ENCODE results near the gene PILRA. TPM values are rescaled to one million over a fixed set of nuclear protein-coding genes. Genes with fewer than 3 reads are reported as not detected.
"Not testable (repeated sequence)": the region's sequence is repeated elsewhere in the genome, so short reads cannot be mapped to it uniquely, and the experiment has no call there.

PILRA gene
- total RNA-seq, 1 experiment from 2014 or later, result 1.8 TPM

GRCh38 chr7:100437150-100438100 lies 64.1 kb downstream of the PILRA start (continued):
- TF ChIP-seq, protein P1, sequence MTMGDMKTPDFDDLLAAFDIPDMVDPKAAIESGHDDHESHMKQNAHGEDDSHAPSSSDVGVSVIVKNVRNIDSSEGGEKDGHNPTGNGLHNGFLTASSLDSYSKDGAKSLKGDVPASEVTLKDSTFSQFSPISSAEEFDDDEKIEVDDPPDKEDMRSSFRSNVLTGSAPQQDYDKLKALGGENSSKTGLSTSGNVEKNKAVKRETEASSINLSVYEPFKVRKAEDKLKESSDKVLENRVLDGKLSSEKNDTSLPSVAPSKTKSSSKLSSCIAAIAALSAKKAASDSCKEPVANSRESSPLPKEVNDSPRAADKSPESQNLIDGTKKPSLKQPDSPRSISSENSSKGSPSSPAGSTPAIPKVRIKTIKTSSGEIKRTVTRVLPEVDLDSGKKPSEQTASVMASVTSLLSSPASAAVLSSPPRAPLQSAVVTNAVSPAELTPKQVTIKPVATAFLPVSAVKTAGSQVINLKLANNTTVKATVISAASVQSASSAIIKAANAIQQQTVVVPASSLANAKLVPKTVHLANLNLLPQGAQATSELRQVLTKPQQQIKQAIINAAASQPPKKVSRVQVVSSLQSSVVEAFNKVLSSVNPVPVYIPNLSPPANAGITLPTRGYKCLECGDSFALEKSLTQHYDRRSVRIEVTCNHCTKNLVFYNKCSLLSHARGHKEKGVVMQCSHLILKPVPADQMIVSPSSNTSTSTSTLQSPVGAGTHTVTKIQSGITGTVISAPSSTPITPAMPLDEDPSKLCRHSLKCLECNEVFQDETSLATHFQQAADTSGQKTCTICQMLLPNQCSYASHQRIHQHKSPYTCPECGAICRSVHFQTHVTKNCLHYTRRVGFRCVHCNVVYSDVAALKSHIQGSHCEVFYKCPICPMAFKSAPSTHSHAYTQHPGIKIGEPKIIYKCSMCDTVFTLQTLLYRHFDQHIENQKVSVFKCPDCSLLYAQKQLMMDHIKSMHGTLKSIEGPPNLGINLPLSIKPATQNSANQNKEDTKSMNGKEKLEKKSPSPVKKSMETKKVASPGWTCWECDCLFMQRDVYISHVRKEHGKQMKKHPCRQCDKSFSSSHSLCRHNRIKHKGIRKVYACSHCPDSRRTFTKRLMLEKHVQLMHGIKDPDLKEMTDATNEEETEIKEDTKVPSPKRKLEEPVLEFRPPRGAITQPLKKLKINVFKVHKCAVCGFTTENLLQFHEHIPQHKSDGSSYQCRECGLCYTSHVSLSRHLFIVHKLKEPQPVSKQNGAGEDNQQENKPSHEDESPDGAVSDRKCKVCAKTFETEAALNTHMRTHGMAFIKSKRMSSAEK (CRISPR knock-in tag; IDR thresholded peaks at IDR 0.05; ENCODE audit: borderline replicate concordance), result no peak
- no peak for TF ChIP-seq ESRRA (CRISPR knock-in tag; IDR thresholded peaks at IDR 0.05; ENCODE audit: borderline replicate concordance)

GRCh38 chr7:100438172-100438571 lies 64.9 kb downstream of the PILRA start:
- peaks cover 17% of the 10 kb centered on the region for H3K4me1 Mint-ChIP-seq
- no peak for DNase-seq (ENCODE audit: low spot score)
- no peak for ATAC-seq
- no peaks in the 10 kb centered on the region for H3K9me3 Mint-ChIP-seq
- TF ChIP-seq TP53 (CRISPR knock-in tag; IDR thresholded peaks at IDR 0.05) (no peak), KAT7 (CRISPR knock-in tag; IDR thresholded peaks at IDR 0.05; ENCODE audit: borderline replicate concordance) (no peak), NFE2L1 (CRISPR knock-in tag; IDR thresholded peaks at IDR 0.05) (no peak), FOXJ3 (CRISPR knock-in tag; IDR thresholded peaks at IDR 0.05; ENCODE audit: borderline replicate concordance) (no peak), NR1H2 (CRISPR knock-in tag; IDR thresholded peaks at IDR 0.05) (no peak), GRHL2 (CRISPR knock-in tag; IDR thresholded peaks at IDR 0.05; ENCODE audit: insufficient replicate concordance, severe bottlenecking) (no peak), ZBTB43 (CRISPR knock-in tag; IDR thresholded peaks at IDR 0.05) (no peak), GABPB1 (CRISPR knock-in tag; IDR thresholded peaks at IDR 0.05) (no peak), E2F5 (CRISPR knock-in tag; IDR thresholded peaks at IDR 0.05) (no peak)
- TF ChIP-seq, protein P2, sequence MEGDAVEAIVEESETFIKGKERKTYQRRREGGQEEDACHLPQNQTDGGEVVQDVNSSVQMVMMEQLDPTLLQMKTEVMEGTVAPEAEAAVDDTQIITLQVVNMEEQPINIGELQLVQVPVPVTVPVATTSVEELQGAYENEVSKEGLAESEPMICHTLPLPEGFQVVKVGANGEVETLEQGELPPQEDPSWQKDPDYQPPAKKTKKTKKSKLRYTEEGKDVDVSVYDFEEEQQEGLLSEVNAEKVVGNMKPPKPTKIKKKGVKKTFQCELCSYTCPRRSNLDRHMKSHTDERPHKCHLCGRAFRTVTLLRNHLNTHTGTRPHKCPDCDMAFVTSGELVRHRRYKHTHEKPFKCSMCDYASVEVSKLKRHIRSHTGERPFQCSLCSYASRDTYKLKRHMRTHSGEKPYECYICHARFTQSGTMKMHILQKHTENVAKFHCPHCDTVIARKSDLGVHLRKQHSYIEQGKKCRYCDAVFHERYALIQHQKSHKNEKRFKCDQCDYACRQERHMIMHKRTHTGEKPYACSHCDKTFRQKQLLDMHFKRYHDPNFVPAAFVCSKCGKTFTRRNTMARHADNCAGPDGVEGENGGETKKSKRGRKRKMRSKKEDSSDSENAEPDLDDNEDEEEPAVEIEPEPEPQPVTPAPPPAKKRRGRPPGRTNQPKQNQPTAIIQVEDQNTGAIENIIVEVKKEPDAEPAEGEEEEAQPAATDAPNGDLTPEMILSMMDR (IDR thresholded peaks at IDR 0.05), result no peak
- TF ChIP-seq, protein P3, sequence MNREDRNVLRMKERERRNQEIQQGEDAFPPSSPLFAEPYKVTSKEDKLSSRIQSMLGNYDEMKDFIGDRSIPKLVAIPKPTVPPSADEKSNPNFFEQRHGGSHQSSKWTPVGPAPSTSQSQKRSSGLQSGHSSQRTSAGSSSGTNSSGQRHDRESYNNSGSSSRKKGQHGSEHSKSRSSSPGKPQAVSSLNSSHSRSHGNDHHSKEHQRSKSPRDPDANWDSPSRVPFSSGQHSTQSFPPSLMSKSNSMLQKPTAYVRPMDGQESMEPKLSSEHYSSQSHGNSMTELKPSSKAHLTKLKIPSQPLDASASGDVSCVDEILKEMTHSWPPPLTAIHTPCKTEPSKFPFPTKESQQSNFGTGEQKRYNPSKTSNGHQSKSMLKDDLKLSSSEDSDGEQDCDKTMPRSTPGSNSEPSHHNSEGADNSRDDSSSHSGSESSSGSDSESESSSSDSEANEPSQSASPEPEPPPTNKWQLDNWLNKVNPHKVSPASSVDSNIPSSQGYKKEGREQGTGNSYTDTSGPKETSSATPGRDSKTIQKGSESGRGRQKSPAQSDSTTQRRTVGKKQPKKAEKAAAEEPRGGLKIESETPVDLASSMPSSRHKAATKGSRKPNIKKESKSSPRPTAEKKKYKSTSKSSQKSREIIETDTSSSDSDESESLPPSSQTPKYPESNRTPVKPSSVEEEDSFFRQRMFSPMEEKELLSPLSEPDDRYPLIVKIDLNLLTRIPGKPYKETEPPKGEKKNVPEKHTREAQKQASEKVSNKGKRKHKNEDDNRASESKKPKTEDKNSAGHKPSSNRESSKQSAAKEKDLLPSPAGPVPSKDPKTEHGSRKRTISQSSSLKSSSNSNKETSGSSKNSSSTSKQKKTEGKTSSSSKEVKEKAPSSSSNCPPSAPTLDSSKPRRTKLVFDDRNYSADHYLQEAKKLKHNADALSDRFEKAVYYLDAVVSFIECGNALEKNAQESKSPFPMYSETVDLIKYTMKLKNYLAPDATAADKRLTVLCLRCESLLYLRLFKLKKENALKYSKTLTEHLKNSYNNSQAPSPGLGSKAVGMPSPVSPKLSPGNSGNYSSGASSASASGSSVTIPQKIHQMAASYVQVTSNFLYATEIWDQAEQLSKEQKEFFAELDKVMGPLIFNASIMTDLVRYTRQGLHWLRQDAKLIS (CRISPR knock-in tag; IDR thresholded peaks at IDR 0.05; ENCODE audit: borderline replicate concordance), result no peak
- TF ChIP-seq, protein P4, sequence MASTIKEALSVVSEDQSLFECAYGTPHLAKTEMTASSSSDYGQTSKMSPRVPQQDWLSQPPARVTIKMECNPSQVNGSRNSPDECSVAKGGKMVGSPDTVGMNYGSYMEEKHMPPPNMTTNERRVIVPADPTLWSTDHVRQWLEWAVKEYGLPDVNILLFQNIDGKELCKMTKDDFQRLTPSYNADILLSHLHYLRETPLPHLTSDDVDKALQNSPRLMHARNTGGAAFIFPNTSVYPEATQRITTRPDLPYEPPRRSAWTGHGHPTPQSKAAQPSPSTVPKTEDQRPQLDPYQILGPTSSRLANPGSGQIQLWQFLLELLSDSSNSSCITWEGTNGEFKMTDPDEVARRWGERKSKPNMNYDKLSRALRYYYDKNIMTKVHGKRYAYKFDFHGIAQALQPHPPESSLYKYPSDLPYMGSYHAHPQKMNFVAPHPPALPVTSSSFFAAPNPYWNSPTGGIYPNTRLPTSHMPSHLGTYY (CRISPR knock-in tag; IDR thresholded peaks at IDR 0.05), result no peak
- peaks cover 18% of the 10 kb centered on the region for H3K36me3 Mint-ChIP-seq
- H3K27me3 Mint-ChIP-seq (ENCODE audit: low read depth), result no peaks in the 10 kb centered on the region
- ChIA-PET POLR2A (interaction anchor here (0.6 to 0.7 kb wide), 2 partner anchors 9 to 98 kb away, joined by 3 to 4 read pairs; no protein-coding TSS in a partner anchor), CTCF (interaction anchor here (0.7 to 2.1 kb wide), 4 partner anchors 10 to 426 kb away, joined by 3 to 16 read pairs (median 8); no protein-coding TSS in a partner anchor)
- no peak overlapping the region for H3K4me3 Mint-ChIP-seq
- H3K27ac Mint-ChIP-seq, result 0 out of 2 replicates have a peak overlapping the region, but pooled peaks have one; percentile 60

GRCh38 chr7:100438731-100439130 lies 65.4 kb downstream of the PILRA start:
- ATAC-seq; H3K27ac Mint-ChIP-seq; H3K9me3 Mint-ChIP-seq; DNase-seq (ENCODE audit: low spot score); H3K4me3 Mint-ChIP-seq; H3K27me3 Mint-ChIP-seq (ENCODE audit: low read depth): not testable (repeated sequence)
- ChIA-PET POLR2A (interaction anchor here (0.6 kb wide), 1 partner anchor 99 kb away, joined by 3 read pairs; no protein-coding TSS in a partner anchor), CTCF (interaction anchor here (0.7 kb wide), 1 partner anchor 11 kb away, joined by 3 read pairs; no protein-coding TSS in a partner anchor)
- Mint-ChIP-seq H3K36me3 (peaks cover 12% of the 10 kb centered on the region), H3K4me1 (peaks cover 14% of the 10 kb centered on the region)

- CTCF ChIA-PET; H3K4me3 Mint-ChIP-seq; H3K27ac Mint-ChIP-seq; ATAC-seq; H3K36me3 Mint-ChIP-seq; H3K9me3 Mint-ChIP-seq; DNase-seq (ENCODE audit: low spot score); H3K27me3 Mint-ChIP-seq (ENCODE audit: low read depth); POLR2A ChIA-PET: not testable (repeated sequence)
- H3K4me1 Mint-ChIP-seq, result peaks cover 11% of the 10 kb centered on the region
Measured at GRCh38 chr7:100439244-100439643, 66.0 kb downstream of the PILRA start.

Measured in WTC11 (cell line).